AG10803 (cell line): ENCODE results near the gene NLGN3.

Experiments
- DNase-seq: peaks from one replicate; pipeline ENCODE4 v3.0.0; 2010; ENCODE audit warnings: low read depth
- H3K4me3 ChIP-seq: 2 replicates; pipeline ENCODE4 v1.5.1; 2011; ENCODE audit warnings: mild to moderate bottlenecking, low read length, control low read depth
- TF ChIP-seq, protein P1 (sequence below): conservative IDR thresholded peaks from 2 replicates; pipeline ENCODE4 v1.5.1; 2011; ENCODE audit warnings: mild to moderate bottlenecking, low read length, control low read depth, inconsistent platforms

NLGN3 gene

DNA sequence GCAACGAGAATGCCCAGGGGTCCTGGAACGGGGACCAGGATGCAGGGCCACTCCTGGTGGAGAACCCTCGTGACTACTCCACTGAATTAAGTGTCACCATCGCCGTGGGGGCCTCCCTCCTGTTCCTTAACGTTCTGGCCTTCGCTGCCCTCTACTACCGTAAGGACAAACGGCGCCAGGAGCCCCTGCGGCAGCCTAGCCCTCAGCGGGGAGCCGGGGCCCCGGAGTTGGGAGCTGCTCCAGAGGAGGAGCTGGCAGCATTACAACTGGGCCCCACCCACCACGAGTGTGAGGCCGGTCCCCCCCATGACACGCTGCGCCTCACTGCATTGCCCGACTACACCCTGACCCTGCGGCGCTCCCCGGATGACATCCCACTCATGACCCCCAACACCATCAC, 24.9 kb downstream of the NLGN3 start:
- no peak overlapping the region for H3K4me3 ChIP-seq
- TF ChIP-seq, protein P1, sequence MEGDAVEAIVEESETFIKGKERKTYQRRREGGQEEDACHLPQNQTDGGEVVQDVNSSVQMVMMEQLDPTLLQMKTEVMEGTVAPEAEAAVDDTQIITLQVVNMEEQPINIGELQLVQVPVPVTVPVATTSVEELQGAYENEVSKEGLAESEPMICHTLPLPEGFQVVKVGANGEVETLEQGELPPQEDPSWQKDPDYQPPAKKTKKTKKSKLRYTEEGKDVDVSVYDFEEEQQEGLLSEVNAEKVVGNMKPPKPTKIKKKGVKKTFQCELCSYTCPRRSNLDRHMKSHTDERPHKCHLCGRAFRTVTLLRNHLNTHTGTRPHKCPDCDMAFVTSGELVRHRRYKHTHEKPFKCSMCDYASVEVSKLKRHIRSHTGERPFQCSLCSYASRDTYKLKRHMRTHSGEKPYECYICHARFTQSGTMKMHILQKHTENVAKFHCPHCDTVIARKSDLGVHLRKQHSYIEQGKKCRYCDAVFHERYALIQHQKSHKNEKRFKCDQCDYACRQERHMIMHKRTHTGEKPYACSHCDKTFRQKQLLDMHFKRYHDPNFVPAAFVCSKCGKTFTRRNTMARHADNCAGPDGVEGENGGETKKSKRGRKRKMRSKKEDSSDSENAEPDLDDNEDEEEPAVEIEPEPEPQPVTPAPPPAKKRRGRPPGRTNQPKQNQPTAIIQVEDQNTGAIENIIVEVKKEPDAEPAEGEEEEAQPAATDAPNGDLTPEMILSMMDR: no peak
- no peak for DNase-seq

DNA sequence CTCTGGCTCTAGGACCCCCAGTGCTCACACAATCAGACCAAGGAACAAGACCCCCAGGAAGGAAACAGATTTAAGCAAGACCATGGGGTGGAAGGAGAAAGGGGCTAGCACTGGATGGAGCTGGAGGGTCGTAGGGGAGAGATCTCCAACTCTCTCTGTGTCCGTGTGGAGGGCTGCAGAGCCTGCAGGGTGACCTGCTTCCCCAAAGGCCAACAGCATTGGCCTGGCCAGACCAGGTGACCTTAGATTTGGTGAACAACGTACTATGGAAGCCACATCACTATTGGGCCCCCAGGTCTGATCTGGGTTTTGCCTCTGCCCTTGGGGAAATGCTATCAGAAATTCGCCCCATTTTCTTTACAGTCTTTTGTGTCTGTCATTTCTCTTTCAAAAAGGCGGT, 26.0 kb downstream of the NLGN3 start:
- H3K4me3 ChIP-seq: no peak overlapping the region
- TF ChIP-seq, protein P1: no peak
- DNase-seq: no peak

DNA sequence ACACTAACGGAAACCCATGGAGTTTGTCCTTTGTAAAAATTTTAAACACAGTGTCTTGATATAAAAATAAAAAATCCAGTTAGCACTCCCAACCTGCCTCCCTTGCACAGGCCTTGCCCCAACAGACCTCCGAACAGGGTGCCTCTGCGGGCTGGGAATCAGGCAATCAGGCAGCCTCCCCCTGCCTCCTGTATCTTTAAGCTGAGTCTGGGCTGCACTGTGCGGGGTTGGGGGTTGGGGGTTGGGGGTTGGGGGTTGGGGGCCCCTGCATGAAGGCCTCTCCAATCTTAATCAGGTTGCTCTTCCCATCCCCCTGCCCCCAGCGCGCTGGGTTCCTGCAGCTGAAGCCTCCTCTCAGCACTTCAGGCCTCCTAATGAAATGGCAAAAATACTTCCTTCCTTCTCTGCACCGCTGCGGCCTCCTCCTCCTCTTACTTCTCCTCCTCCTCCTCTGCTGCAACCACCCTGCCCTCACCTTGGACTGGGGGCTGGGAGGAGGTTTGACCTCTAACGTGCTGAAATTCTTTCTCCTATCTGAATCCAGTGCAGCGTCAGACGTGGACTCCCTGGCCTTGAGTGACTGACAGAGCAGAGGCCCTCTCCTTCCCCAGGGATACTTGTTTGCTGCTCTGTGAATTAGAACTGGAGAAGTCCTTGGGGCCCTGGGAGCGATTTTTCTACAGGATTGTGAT, 26.6 kb downstream of the NLGN3 start:
- TF ChIP-seq, protein P1: no peak
- no peak overlapping the region for H3K4me3 ChIP-seq
- no peak for DNase-seq

DNA sequence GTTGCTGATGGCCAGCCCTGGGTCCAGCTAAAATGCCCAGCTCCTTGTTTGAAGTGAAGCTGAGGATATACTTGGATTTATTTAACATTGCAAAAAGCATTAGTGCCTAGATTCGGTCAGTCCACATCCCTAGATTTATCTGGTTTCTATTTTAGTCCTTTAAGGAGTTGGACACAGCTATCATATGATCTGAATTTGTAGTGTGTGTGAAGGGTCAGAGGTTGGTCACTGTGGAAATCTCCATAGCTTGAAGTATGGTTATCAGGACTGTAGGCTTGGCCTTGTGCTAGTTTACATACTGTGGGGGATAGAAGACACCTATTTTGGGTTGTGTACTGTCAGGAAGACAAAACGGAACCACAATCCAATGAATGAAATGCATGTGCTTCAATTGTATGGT, 28.8 kb downstream of the NLGN3 start:
- DNase-seq: no peak
- no peak overlapping the region for H3K4me3 ChIP-seq
- TF ChIP-seq, protein P1: no peak

DNA sequence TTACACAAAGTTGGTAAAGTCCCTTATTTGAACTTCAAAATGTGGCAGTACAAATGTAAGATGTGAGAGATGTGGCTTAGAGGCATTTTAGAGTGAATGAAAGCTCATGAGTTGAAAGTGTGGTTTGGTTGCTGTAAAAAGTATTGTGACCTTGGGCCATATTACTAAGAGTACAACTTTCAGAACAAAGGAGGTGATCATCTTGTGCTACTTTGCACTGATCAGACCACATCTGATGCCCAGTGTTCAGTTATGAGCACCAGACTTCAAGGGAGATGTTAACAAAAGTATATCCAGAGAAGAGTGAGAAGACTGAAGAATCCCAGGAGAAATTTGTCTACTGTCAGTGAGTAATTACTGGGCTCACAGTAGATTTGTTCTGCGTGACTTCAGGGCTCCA, 30.2 kb downstream of the NLGN3 start:
- TF ChIP-seq, protein P1: no peak
- no peak for DNase-seq

DNA sequence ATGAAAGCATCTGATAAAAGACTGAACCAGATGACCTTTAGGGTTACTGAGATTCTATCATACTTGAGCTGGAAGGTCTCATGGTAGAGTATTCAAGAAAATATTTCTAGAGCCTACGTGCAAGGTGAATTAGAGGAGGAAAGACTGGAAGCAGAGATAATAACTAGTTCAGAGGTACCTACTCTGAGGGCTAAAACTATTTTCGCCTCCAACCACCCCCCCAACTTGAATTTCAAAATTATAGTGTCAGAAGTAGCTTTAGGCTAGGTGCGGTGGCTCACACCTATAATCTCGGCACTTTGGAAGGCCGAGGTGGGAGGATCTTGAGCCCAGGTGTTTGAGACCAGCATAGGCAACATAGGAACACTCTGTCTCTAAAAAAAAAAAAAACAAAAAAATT, 30.9 kb downstream of the NLGN3 start:
- TF ChIP-seq, protein P1: no peak
- no peak overlapping the region for H3K4me3 ChIP-seq
- no peak for DNase-seq

More for the DNA sequence above, 30.2 kb downstream of the NLGN3 start:
- no peak overlapping the region for H3K4me3 ChIP-seq

DNA sequence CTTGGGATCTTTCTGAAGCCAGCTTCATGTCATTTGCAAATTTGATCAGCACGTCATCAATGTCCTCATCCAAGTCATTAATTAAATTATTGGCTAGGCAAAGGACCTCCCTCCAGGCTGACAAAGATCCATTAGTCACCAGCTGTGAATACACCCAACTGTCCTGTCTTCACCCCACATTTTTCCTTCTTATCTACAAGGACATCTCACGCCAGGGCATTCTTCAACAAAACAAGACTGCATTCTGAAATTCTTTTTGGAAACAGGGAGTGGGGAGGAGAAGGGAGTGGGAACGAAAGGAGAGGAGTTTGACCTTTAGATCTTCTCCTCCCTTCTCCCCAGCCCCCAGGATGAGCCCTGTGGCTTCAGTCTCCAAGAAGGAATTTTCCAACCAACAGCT, 32.7 kb downstream of the NLGN3 start:
- TF ChIP-seq, protein P1: no peak
- peak; percentile 24 for DNase-seq
- no peak overlapping the region for H3K4me3 ChIP-seq
